WTC11 (cell line): ENCODE measurements around the gene SLC25A26.

Experiments used
- CBFB ChIP-seq: sonication (generic); formaldehyde crosslinking; IDR thresholded peaks from 2 replicates; pipeline ENCODE4 v1.8.1; 2022; ENCODE audit warnings: mild to moderate bottlenecking, low read depth, missing genetic modification reagents
- CREB1 ChIP-seq: sonication (generic); formaldehyde crosslinking; IDR thresholded peaks from 2 replicates; pipeline ENCODE4 v1.8.0; 2023; ENCODE audit warnings: mild to moderate bottlenecking, missing genetic modification reagents
- CTCF ChIP-seq: fragments of 200-600 bp; IDR thresholded peaks from 2 replicates; pipeline ENCODE4 v1.8.0; 2022; ENCODE audit warnings: antibody characterized with exemption
- E2F5 ChIP-seq: sonication (generic); formaldehyde crosslinking; IDR thresholded peaks from 2 replicates; pipeline ENCODE4 v1.8.1; 2022; ENCODE audit warnings: mild to moderate bottlenecking, moderate library complexity, missing genetic modification reagents
- ELF4 ChIP-seq: sonication (generic); formaldehyde crosslinking; IDR thresholded peaks from 2 replicates; pipeline ENCODE4 v1.8.1; 2022; ENCODE audit warnings: low read depth, mild to moderate bottlenecking, moderate library complexity, missing genetic modification reagents
- MLX ChIP-seq: sonication (generic); formaldehyde crosslinking; IDR thresholded peaks from 2 replicates; pipeline ENCODE4 v1.8.1; 2023; ENCODE audit warnings: mild to moderate bottlenecking, missing genetic modification reagents, moderate library complexity
- PRDM15 ChIP-seq: sonication (generic); formaldehyde crosslinking; IDR thresholded peaks from 2 replicates; pipeline ENCODE4 v1.8.0; 2022; ENCODE audit warnings: missing genetic modification reagents
- RELA ChIP-seq: sonication (generic); formaldehyde crosslinking; IDR thresholded peaks from 2 replicates; pipeline ENCODE4 v1.8.1; 2022; ENCODE audit warnings: missing genetic modification reagents, mild to moderate bottlenecking, borderline replicate concordance
- SP1 ChIP-seq: sonication (generic); formaldehyde crosslinking; conservative IDR thresholded peaks from 2 replicates; pipeline ENCODE4 v1.8.1; 2022; ENCODE audit warnings: missing genetic modification reagents
- USF1 ChIP-seq: sonication (generic); formaldehyde crosslinking; IDR thresholded peaks from 2 replicates; pipeline ENCODE4 v1.8.0; 2022; ENCODE audit warnings: mild to moderate bottlenecking, missing genetic modification reagents
- USF2 ChIP-seq: sonication (generic); formaldehyde crosslinking; IDR thresholded peaks from 2 replicates; pipeline ENCODE4 v1.8.1; 2023; ENCODE audit warnings: mild to moderate bottlenecking, missing genetic modification reagents, moderate library complexity
- ZBTB21 ChIP-seq: sonication (generic); formaldehyde crosslinking; IDR thresholded peaks from 2 replicates; pipeline ENCODE4 v1.8.1; 2023; ENCODE audit warnings: mild to moderate bottlenecking, missing genetic modification reagents, borderline replicate concordance
- ZNF232 ChIP-seq: sonication (generic); formaldehyde crosslinking; IDR thresholded peaks from 2 replicates; pipeline ENCODE4 v1.8.0; 2022; ENCODE audit warnings: mild to moderate bottlenecking, missing genetic modification reagents

GRCh38 chr3:66342717-66343356, 122.0 kb downstream of the SLC25A26 start:
- TF ChIP-seq E2F5 (CRISPR knock-in tag): no peak
- no peak for TF ChIP-seq ZNF232
- no peak for TF ChIP-seq SP1 (CRISPR knock-in tag)
- no peak for TF ChIP-seq CTCF
- no peak for TF ChIP-seq ELF4
- TF ChIP-seq ZBTB21 (CRISPR knock-in tag): no peak
- TF ChIP-seq USF2: no peak
- no peak for TF ChIP-seq RELA (CRISPR knock-in tag)
- no peak for TF ChIP-seq MLX (CRISPR knock-in tag)
- TF ChIP-seq USF1 (CRISPR knock-in tag): no peak
- TF ChIP-seq PRDM15 (CRISPR knock-in tag): no peak
- no peak for TF ChIP-seq CBFB
- no peak for TF ChIP-seq CREB1
